Fibroblast of the aortic adventitia (primary cell): ENCODE data around the gene VTI1A. TPM values are rescaled to one million over a fixed set of nuclear protein-coding genes. Genes with fewer than 3 reads are reported as not detected.
A peak's percentile ranks its signal among the peaks of the same experiment; 100 is the strongest.

ENCODE experiments used
- DNase-seq: peaks from one replicate; pipeline ENCODE4 v3.0.0-alpha.2; 2010; ENCODE audit warnings: low read depth
- H3K4me3 ChIP-seq: 2 replicates; pipeline ENCODE4 v1.5.1; 2011; ENCODE audit warnings: low read depth, mild to moderate bottlenecking, control low read depth, low read length, moderate library complexity
- total RNA-seq: library from RNA; depleted of rRNA; stranded (reverse); fragments of >200 nt; gene quantifications from 2 replicates; pipeline ENCODE4 v1.2.3, GENCODE V29; 2012; ENCODE audit warnings: low replicate concordance
- TF ChIP-seq, protein P1 (sequence below): IDR thresholded peaks from 2 replicates; pipeline ENCODE4 v1.5.1; 2011; ENCODE audit warnings: mild to moderate bottlenecking, low read length, control low read depth, inconsistent platforms; ENCODE audit not compliant: insufficient read depth

Gene VTI1A
- total RNA-seq, 1 donor: 44.5 TPM

DNA sequence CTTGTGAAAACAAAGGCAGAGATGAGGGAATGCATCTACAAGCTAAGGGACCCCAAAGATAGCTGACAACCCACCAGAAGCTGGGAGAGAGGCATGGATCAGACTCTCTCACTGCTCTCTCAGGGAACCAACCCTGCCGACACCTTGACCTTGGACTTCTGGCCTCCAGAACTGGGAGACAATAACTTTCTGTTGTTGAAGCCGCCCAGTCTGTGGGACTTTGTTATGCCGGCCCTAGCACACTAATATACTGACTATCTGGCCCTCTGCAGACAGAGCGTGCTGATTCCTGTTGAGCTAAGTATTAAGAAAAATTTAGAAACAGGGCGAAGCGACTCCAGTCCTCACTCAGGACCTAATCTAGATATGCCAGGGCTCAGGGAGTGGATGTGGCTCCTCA is 358.7 kb downstream of the VTI1A start:
- no peak for DNase-seq
- H3K4me3 ChIP-seq: no peak overlapping the region
- TF ChIP-seq, protein P1, sequence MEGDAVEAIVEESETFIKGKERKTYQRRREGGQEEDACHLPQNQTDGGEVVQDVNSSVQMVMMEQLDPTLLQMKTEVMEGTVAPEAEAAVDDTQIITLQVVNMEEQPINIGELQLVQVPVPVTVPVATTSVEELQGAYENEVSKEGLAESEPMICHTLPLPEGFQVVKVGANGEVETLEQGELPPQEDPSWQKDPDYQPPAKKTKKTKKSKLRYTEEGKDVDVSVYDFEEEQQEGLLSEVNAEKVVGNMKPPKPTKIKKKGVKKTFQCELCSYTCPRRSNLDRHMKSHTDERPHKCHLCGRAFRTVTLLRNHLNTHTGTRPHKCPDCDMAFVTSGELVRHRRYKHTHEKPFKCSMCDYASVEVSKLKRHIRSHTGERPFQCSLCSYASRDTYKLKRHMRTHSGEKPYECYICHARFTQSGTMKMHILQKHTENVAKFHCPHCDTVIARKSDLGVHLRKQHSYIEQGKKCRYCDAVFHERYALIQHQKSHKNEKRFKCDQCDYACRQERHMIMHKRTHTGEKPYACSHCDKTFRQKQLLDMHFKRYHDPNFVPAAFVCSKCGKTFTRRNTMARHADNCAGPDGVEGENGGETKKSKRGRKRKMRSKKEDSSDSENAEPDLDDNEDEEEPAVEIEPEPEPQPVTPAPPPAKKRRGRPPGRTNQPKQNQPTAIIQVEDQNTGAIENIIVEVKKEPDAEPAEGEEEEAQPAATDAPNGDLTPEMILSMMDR: no peak

DNA sequence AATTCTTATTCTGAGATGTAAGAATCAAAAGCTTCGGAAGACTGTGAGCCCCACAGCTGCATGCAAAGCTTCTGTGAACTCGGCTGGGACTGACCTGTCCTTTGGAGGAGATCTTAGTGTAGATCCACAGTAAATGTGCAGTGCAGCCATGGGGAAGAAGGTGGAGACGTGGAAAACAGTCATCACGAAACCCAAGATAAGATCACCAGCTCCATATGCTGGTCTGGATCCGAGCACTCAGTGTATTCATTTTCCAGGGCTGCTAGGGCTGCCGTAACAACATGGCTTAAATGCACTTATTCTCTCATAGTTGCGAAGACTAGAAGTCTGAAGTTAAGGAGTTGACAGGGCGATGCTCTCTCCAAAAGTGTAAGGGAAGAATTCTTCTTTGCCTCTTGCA is 360.0 kb downstream of the VTI1A start:
- DNase-seq: no peak
- H3K4me3 ChIP-seq: no peak overlapping the region
- TF ChIP-seq, protein P1: no peak

DNA sequence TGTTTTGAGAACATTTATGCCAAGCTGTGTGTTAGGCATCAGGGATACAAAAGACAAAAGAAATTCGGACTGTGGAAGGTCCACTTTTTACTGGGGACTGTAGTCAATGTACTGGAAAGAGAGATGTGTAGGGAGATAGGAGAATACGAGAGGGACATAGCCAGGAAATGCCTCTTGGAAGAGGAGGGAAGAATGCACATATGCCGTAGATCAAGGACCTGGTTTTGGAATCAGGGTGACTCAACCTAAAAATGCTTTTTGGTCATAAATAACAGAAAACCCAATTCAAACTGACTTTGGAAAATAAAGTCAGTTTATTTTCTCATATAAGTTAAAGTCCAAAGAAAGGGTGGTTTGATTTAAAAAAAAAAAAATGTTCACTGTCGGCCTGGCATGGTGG is 362.7 kb downstream of the VTI1A start:
- DNase-seq: no peak
- no peak overlapping the region for H3K4me3 ChIP-seq
- TF ChIP-seq, protein P1: no peak

DNA sequence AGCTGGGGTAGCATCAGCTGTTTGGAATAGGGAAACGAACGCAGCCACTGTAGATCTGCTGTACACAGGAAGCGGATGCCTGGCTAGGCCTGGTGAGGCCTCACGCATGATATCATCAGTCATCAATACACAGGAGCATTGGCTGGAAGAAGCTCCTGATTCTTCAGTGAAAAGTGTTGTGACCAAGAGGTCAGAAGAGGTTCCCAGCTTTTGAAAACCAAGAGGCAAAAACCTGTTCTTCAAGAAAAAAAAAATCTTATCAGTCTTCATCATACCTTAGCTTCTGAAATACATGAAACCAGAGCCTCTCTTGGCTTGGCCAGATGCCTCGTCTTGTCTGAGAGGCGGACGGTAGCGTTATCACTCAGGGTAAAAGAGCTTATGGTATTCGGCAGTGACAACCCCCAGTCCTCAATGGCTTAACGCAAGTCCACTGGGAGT is 363.7 kb downstream of the VTI1A start:
- H3K4me3 ChIP-seq: no peak overlapping the region
- TF ChIP-seq, protein P1: no peak
- DNase-seq: no peak

DNA sequence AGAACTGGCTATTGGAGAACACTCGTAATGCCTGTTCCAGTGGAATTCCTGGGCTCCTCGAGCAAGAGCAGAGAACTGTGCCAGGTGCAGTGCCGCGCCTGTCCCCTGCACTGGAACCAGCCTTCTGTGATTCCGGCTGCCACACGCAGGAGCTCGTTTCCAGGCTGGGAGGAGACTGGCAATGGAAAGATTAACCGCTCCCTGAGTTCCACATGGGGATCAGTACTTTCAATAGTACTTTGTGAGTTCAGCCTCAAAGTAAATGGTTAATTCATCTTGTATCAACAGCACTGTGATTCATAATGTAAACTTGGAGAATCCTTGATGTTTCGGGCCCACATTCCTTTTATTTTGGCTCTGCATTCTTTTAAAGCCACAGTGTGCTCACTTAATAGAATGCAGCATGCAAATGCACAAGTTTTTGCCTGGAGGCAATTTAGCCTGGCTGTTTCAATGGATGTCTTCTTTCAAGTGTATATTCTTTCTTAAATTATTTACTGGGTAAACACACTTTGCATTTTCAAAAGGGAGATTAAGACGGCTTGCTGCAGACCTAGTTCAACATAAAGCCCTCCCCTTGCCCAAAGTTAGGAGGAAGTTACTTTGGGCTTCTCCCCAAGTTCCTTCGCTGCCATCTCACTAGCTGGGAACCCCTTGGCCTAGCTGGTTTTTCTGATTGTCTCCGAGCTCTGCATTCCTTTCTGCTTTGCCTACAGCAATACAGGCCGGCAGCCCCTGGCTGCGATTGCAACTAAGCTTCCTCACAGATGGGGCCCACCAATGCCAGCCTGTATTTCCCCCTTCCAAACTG is 364.9 kb downstream of the VTI1A start:
- TF ChIP-seq, protein P1: peak; percentile 7
- DNase-seq: peak; percentile 95
- H3K4me3 ChIP-seq: peak overlapping the region; percentile 59

DNA sequence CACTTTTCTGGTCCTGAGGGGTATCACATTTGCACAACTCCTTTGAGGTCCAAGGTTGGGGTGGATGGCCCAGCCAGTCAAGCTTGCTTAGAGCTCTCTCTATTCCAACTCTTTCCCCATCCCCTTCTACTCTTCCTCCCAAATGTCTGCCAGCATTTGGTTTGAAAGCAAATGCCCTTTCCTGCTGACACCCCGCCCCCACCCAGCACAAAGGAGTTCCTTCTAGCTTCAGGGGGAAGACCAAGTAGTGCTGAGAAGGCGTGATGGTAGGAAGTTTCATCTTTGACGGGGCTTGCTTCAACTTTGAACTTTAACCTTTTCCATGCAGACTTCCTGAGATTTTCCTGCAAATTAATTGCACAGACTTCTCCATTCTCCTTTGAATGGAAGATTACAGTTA is 365.6 kb downstream of the VTI1A start:
- no peak overlapping the region for H3K4me3 ChIP-seq
- TF ChIP-seq, protein P1: no peak
- DNase-seq: no peak
